ENCODE measurements around the gene HCFC1.
A peak's percentile ranks its signal among the peaks of the same experiment; 100 is the strongest.

The HCFC1 gene

GRCh38 chrX:153956044-153956907 lies 15.3 kb downstream of the HCFC1 start:
- no peak for DNase-seq (ENCODE audit: low spot score)

- no peak for DNase-seq (ENCODE audit: low spot score)
These were observed 16.3 kb downstream of the HCFC1 start for GRCh38 chrX:153955228-153955732.

- no peak for DNase-seq (ENCODE audit: low spot score)
These were observed 16.9 kb downstream of the HCFC1 start for GRCh38 chrX:153954558-153955227.

- no peak for DNase-seq (ENCODE audit: low spot score)
These were observed 17.6 kb downstream of the HCFC1 start for GRCh38 chrX:153953892-153954557.

GRCh38 chrX:153953342-153953830 lies 18.2 kb downstream of the HCFC1 start:
- peak; percentile 81 for DNase-seq (ENCODE audit: low spot score)

GRCh38 chrX:153952373-153953026 lies 19.1 kb downstream of the HCFC1 start:
- no peak for DNase-seq (ENCODE audit: low spot score)

GRCh38 chrX:153951683-153952372 lies 19.8 kb downstream of the HCFC1 start:
- no peak for DNase-seq (ENCODE audit: low spot score)

GRCh38 chrX:153950127-153950526 lies 21.5 kb downstream of the HCFC1 start:
- DNase-seq (ENCODE audit: low spot score) = no peak

- no peak for DNase-seq (ENCODE audit: low spot score)
These were observed 22.5 kb downstream of the HCFC1 start for GRCh38 chrX:153948847-153949805.

- no peak for DNase-seq (ENCODE audit: low spot score)
These were observed 23.6 kb downstream of the HCFC1 start for GRCh38 chrX:153948002-153948466.

- peak; percentile 81 for DNase-seq (ENCODE audit: low spot score)
These were observed 24.4 kb downstream of the HCFC1 start for GRCh38 chrX:153947009-153947769.

- no peak for DNase-seq (ENCODE audit: low spot score)
These were observed 25.4 kb downstream of the HCFC1 start for GRCh38 chrX:153945956-153946943.

GRCh38 chrX:153944800-153945150 lies 26.8 kb downstream of the HCFC1 start:
- no peak for DNase-seq (ENCODE audit: low spot score)

- no peak for DNase-seq (ENCODE audit: low spot score)
These were observed 27.3 kb downstream of the HCFC1 start, which contains the start of gene RENBP for GRCh38 chrX:153944140-153944799. Gene RENBP (minus strand): TSS chrX:153944643. CDS start chrX:153944610, 33 bp downstream.

GRCh38 chrX:153941336-153942252 lies 30.0 kb downstream of the HCFC1 start:
- DNase-seq (ENCODE audit: low spot score) = no peak

GRCh38 chrX:153939573-153939972 lies 32.0 kb downstream of the HCFC1 start:
- no peak for DNase-seq (ENCODE audit: low spot score)
